A673 (cell line): ENCODE results near the gene CDR2L.

Experiments used
- EZH2 ChIP-seq: fragments of 200-600 bp; sonication (generic); IDR thresholded peaks from 2 replicates; pipeline ENCODE4 v1.6.1; 2017; ENCODE audit warnings: borderline replicate concordance, low read depth, mild to moderate bottlenecking, mixed read lengths, antibody characterized with exemption, low read length; ENCODE audit not compliant: poor library complexity, severe bottlenecking
- TF ChIP-seq, protein P1 (sequence below): fragments of 300-800, 200-600 bp; sonication (generic); conservative IDR thresholded peaks from 2 replicates; pipeline ENCODE4 v1.5.1; 2017; ENCODE audit warnings: low read depth, mild to moderate bottlenecking, antibody characterized with exemption, low read length, moderate library complexity, mixed read lengths

DNA sequence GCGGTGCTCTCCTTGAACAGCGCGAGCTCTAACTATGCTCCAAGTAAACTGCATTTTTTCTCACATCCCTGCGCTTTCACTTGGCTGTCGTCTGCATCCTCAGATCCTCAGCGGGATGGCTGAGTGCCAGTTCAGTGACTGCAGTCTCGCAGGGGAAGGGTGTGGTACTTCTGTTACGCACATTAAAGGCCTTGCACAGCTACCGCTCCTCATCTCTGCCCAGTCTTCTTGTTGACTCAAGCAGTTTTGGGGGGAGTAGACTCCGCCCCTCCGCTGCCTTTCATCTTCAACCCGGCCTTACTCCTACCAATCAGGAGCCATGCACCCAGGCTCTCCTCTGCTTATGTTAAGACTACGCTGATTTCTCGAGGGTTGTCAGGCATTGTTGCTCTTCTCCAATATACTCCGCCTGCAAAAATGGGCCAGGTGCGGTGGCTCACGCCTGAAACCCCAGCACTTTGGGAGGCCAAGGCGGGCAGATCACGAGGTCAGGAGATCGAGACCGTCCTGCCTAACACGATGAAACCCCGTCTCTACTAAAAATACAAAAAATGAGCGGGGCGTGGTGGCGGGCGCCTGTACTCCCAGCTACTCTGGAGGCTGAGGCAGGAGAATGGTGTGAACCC is 49.3 kb downstream of the CDR2L start:
- no peak for TF ChIP-seq EZH2
- TF ChIP-seq, protein P1, sequence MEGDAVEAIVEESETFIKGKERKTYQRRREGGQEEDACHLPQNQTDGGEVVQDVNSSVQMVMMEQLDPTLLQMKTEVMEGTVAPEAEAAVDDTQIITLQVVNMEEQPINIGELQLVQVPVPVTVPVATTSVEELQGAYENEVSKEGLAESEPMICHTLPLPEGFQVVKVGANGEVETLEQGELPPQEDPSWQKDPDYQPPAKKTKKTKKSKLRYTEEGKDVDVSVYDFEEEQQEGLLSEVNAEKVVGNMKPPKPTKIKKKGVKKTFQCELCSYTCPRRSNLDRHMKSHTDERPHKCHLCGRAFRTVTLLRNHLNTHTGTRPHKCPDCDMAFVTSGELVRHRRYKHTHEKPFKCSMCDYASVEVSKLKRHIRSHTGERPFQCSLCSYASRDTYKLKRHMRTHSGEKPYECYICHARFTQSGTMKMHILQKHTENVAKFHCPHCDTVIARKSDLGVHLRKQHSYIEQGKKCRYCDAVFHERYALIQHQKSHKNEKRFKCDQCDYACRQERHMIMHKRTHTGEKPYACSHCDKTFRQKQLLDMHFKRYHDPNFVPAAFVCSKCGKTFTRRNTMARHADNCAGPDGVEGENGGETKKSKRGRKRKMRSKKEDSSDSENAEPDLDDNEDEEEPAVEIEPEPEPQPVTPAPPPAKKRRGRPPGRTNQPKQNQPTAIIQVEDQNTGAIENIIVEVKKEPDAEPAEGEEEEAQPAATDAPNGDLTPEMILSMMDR, result no peak
